H1 (cell line): Measurements from ENCODE around the gene C20orf144. TPM values are rescaled to one million over a fixed set of nuclear protein-coding genes. Genes with fewer than 3 reads are reported as not detected.

Experiments used
- CTCF ChIA-PET: fragments of 300-600 bp; sonication (Branson Sonifier 250); formaldehyde crosslinking; loops from one replicate; lab custom pipeline; 2021; ENCODE audit not compliant: partially characterized antibody; lab: Charles Lee
- POLR2A ChIA-PET: fragments of 300-600 bp; sonication (Branson Sonifier 250); formaldehyde crosslinking; loops from one replicate; lab custom pipeline; 2021; ENCODE audit warnings: inconsistent platforms; ENCODE audit not compliant: partially characterized antibody; lab: Charles Lee
- DNase-seq, 2 experiments: peaks; one replicate each; pipeline versions ENCODE4 v3.0.0 to v3.0.0-alpha.2; 2010 to 2022; ENCODE audit warnings: low spot score in 2 of 2, low read depth in 1 of 2, mixed read lengths in 1 of 2
- FAIRE-seq: peaks from 2 replicates; lab custom pipeline; 2011; peaks lifted over from hg19 to GRCh38; lab: Jason Lieb, UNC
- H2AFZ ChIP-seq: 2 replicates; pipeline ENCODE4 v1.8.1; 2012; ENCODE audit warnings: low read length, inconsistent platforms
- H2AK5ac ChIP-seq: 2 replicates; pipeline ENCODE4 v1.6.1; 2013; ENCODE audit warnings: low read depth, low read length
- H2BK120ac ChIP-seq: replicated peaks from 2 replicates; pipeline ENCODE3; 2013; ENCODE audit warnings: low read depth, low read length, inconsistent platforms
- H2BK12ac ChIP-seq: 2 replicates; pipeline ENCODE4 v1.6.1; 2013; ENCODE audit warnings: low read depth, low read length
- H2BK15ac ChIP-seq: 2 replicates; pipeline ENCODE4 v1.6.1; 2013; ENCODE audit warnings: low read length
- H2BK20ac ChIP-seq: 2 replicates; pipeline ENCODE4 v1.6.1; 2013; ENCODE audit warnings: low read length
- H2BK5ac ChIP-seq: 2 replicates; pipeline ENCODE4 v1.6.1; 2013; ENCODE audit warnings: low read depth, low read length
- H3K14ac ChIP-seq: 2 replicates; pipeline ENCODE4 v1.6.1; 2013; ENCODE audit warnings: inconsistent platforms; ENCODE audit not compliant: insufficient read length
- H3K18ac ChIP-seq: 2 replicates; pipeline ENCODE4 v1.6.1; 2013; ENCODE audit warnings: low read length; ENCODE audit errors: extremely low read depth
- H3K23ac ChIP-seq: 2 replicates; pipeline ENCODE4 v1.6.1; 2013; ENCODE audit warnings: inconsistent platforms; ENCODE audit not compliant: insufficient read length
- H3K23me2 ChIP-seq: 2 replicates; pipeline ENCODE4 v1.6.1; 2013; ENCODE audit warnings: low read depth, low read length
- H3K27ac ChIP-seq: 2 replicates; pipeline ENCODE4 v1.6.1; 2011; ENCODE audit warnings: low read depth, low read length, inconsistent platforms
- H3K27me3 ChIP-seq, 4 experiments: replicated peaks in 1 of 4; 1 replicate in 1 of 4; 2 replicates in 3 of 4; pipeline versions ENCODE4 v1.6.1 to v1.8.1; 2011 to 2013; ENCODE audit warnings: low read length in 3 of 4, mild to moderate bottlenecking in 3 of 4, inconsistent platforms in 2 of 4, mixed read lengths in 2 of 4, moderate library complexity in 1 of 4; ENCODE audit not compliant: control insufficient read depth in 3 of 4, insufficient read depth in 3 of 4; ENCODE audit errors: extremely low read depth in 1 of 4
- H3K36me3 ChIP-seq, 4 experiments: 2 replicates each; pipeline versions ENCODE4 v1.6.1 to v1.8.1; 2011 to 2013; ENCODE audit warnings: mild to moderate bottlenecking in 4 of 4, low read length in 3 of 4, moderate library complexity in 2 of 4, control low read depth in 1 of 4, inconsistent platforms in 1 of 4; ENCODE audit not compliant: insufficient read depth in 4 of 4, control insufficient read depth in 2 of 4
- H3K4ac ChIP-seq: replicated peaks from 2 replicates; pipeline ENCODE3; 2013; ENCODE audit warnings: low read length, low read depth, mixed read lengths, inconsistent platforms; ENCODE audit not compliant: insufficient read length
- H3K4me1 ChIP-seq, 4 experiments: replicated peaks in 1 of 4; 1 replicate in 1 of 4; 2 replicates in 3 of 4; pipeline versions ENCODE4 v1.6.1 to v1.8.1; 2011 to 2013; ENCODE audit warnings: low read length in 3 of 4, inconsistent platforms in 2 of 4, mixed read lengths in 1 of 4; ENCODE audit not compliant: insufficient read depth in 4 of 4, control insufficient read depth in 3 of 4
- H3K4me2 ChIP-seq, 2 experiments: 2 replicates each; pipeline versions ENCODE4 v1.6.1 to v1.8.1; 2011 to 2013; ENCODE audit warnings: low read depth in 2 of 2, low read length in 2 of 2, control low read depth in 1 of 2, inconsistent platforms in 1 of 2, mild to moderate bottlenecking in 1 of 2; ENCODE audit not compliant: insufficient read depth in 1 of 2
- H3K4me3 ChIP-seq, 4 experiments: fragments of 200-600, 300-600 bp in 1 of 4; sonication (generic), shearing (Covaris generic), sonication (Bioruptor Twin) in 1 of 4; 2 replicates each; pipeline versions ENCODE4 v1.5.1 to v1.8.1; 2011 to 2016; ENCODE audit warnings: low read length in 4 of 4, low read depth in 3 of 4, control low read depth in 2 of 4, inconsistent platforms in 2 of 4, mild to moderate bottlenecking in 2 of 4, mixed read lengths in 1 of 4, moderate library complexity in 1 of 4; ENCODE audit not compliant: insufficient read depth in 2 of 4; ENCODE audit errors: extremely low read depth in 1 of 4
- H3K56ac ChIP-seq: replicated peaks from 2 replicates; pipeline ENCODE3; 2013; ENCODE audit warnings: low read depth, mild to moderate bottlenecking, mixed read lengths, low read length, inconsistent platforms; ENCODE audit not compliant: insufficient read length
- H3K79me1 ChIP-seq: 2 replicates; pipeline ENCODE4 v1.6.1; 2013; ENCODE audit warnings: low read depth, low read length, control low read depth
- H3K79me2 ChIP-seq, 2 experiments: 2 replicates each; pipeline versions ENCODE4 v1.6.1 to v1.8.1; 2012 to 2013; ENCODE audit warnings: low read length in 2 of 2, mild to moderate bottlenecking in 2 of 2, inconsistent platforms in 1 of 2; ENCODE audit not compliant: insufficient read depth in 2 of 2, control insufficient read depth in 1 of 2
- H3K9ac ChIP-seq, 4 experiments: replicated peaks in 1 of 4; 1 replicate in 1 of 4; 2 replicates in 3 of 4; pipeline versions ENCODE4 v1.6.1 to v1.8.1; 2011 to 2013; ENCODE audit warnings: low read depth in 3 of 4, low read length in 3 of 4, control low read depth in 2 of 4, mild to moderate bottlenecking in 2 of 4, moderate library complexity in 2 of 4, inconsistent platforms in 1 of 4; ENCODE audit errors: extremely low read depth in 1 of 4
- H3K9me3 ChIP-seq, 2 experiments: 2 replicates each; pipeline versions ENCODE4 v1.6.1 to v1.8.1; 2012 to 2013; ENCODE audit warnings: mild to moderate bottlenecking in 2 of 2, moderate library complexity in 2 of 2, control low read depth in 1 of 2, inconsistent platforms in 1 of 2, low read depth in 1 of 2, low read length in 1 of 2, mixed read lengths in 1 of 2; ENCODE audit not compliant: insufficient read depth in 2 of 2
- H4K20me1 ChIP-seq, 2 experiments: replicated peaks in 1 of 2; 2 replicates each; pipeline versions ENCODE3 to v1.8.1; 2011 to 2013; ENCODE audit warnings: inconsistent platforms in 2 of 2, low read length in 2 of 2, mild to moderate bottlenecking in 1 of 2; ENCODE audit not compliant: insufficient read depth in 2 of 2, control insufficient read depth in 1 of 2
- H4K5ac ChIP-seq: 2 replicates; pipeline ENCODE4 v1.6.1; 2013; ENCODE audit warnings: low read length, low read depth, mixed read lengths, inconsistent platforms; ENCODE audit not compliant: insufficient read length
- H4K8ac ChIP-seq: 2 replicates; pipeline ENCODE4 v1.8.0; 2013; ENCODE audit warnings: mild to moderate bottlenecking, moderate library complexity, low read length, inconsistent platforms; ENCODE audit not compliant: insufficient read depth; ENCODE audit errors: extremely low read depth
- H4K91ac ChIP-seq: replicated peaks from 2 replicates; pipeline ENCODE3; 2013; ENCODE audit warnings: low read length, mixed read lengths, inconsistent platforms; ENCODE audit not compliant: insufficient read length
- CEBPB ChIP-seq: IDR thresholded peaks from 2 replicates; pipeline ENCODE4 v1.6.1; 2012; ENCODE audit warnings: low read depth, low read length
- CHD1 ChIP-seq: IDR thresholded peaks from 2 replicates; pipeline ENCODE4 v1.6.1; 2012; ENCODE audit warnings: low read depth, low read length, improper control_type of control experiment
- CHD2 ChIP-seq: IDR thresholded peaks from 2 replicates; pipeline ENCODE4 v1.6.1; 2012; ENCODE audit warnings: low read length, improper control_type of control experiment
- CTCF ChIP-seq, 3 experiments: IDR thresholded peaks; 1 replicate in 2 of 3; 2 replicates in 1 of 3; pipeline versions ENCODE4 v1.5.1 to v1.6.1; 2011; ENCODE audit warnings: low read length in 3 of 3, mild to moderate bottlenecking in 3 of 3, inconsistent platforms in 2 of 3, low read depth in 1 of 3, moderate library complexity in 1 of 3; ENCODE audit not compliant: insufficient read depth in 1 of 3; ENCODE audit errors: control extremely low read depth in 1 of 3
- GTF2F1 ChIP-seq: IDR thresholded peaks from 2 replicates; pipeline ENCODE4 v1.6.1; 2012; ENCODE audit warnings: low read depth, low read length, improper control_type of control experiment, borderline replicate concordance
- JUN ChIP-seq: IDR thresholded peaks from 2 replicates; pipeline ENCODE4 v1.6.1; 2011; ENCODE audit warnings: low read depth, mild to moderate bottlenecking, improper control_type of control experiment, low read length
- POU5F1 ChIP-seq: IDR thresholded peaks from 2 replicates; pipeline ENCODE4 v1.6.1; 2011; ENCODE audit warnings: low read depth, mild to moderate bottlenecking, low read length, moderate library complexity
- SIX5 ChIP-seq: IDR thresholded peaks from 2 replicates; pipeline ENCODE4 v1.6.1; 2011; ENCODE audit warnings: mild to moderate bottlenecking, low read depth, low read length
- SP1 ChIP-seq: IDR thresholded peaks from 2 replicates; pipeline ENCODE4 v1.6.1; 2011; ENCODE audit warnings: low read depth, low read length
- ZNF274 ChIP-seq: IDR thresholded peaks from 2 replicates; pipeline ENCODE4 v1.7.0; 2012; ENCODE audit warnings: low read length, borderline replicate concordance; ENCODE audit errors: extremely low read depth
- WGBS, 2 experiments: shearing (Covaris generic) in 1 of 2; methylation state at CpG; one replicate each; pipeline versions ENCODE4 v1.1.6 to v1.1.7; 2013 to 2015; ENCODE audit warnings: low lambda C conversion rate in 2 of 2, mixed read lengths in 2 of 2, inconsistent platforms in 1 of 2, low coverage in 1 of 2, missing lambda C conversion rate in 1 of 2; ENCODE audit not compliant: insufficient replicate concordance in 2 of 2, insufficient coverage in 1 of 2, insufficient read length in 1 of 2; ENCODE audit errors: extremely low coverage in 1 of 2, missing lambda C conversion rate in 1 of 2; 5-methylcytosine and 5-hydroxymethylcytosine counted together
- polyA plus RNA-seq, 7 experiments: library from polyadenylated mRNA; depleted of rRNA in 3 of 7; stranded (reverse) in 5 of 7; unstranded in 2 of 7; fragments of >200 nt in 5 of 7; fragments of 200-250 nt in 2 of 7; gene quantifications; 1 replicate in 5 of 7; 2 replicates in 1 of 7; 4 replicates in 1 of 7; pipeline versions ENCODE4 v1.2.1 to v1.2.3, GENCODE V29; 2011 to 2013; ENCODE audit warnings: missing spikeins in 2 of 7, mixed read lengths in 2 of 7
- total RNA-seq: library from RNA; stranded (reverse); fragmentation: NEBNext Ultra II Directional; extraction: Animal tissue kit (Norgen Biotek cat#: 25700); gene quantifications from 2 replicates; pipeline ENCODE4 v1.2.1, GENCODE V29; 2021

C20orf144 gene
- total and polyA plus RNA-seq, 2 of the 8 experiments (the other 6 are each of a cell fraction or from before 2014, with no cell fraction given), result 0.21 to 0.24 TPM

- FAIRE-seq (no peak), DNase-seq (no peak)
- H4K91ac ChIP-seq, result no peak overlapping the region
- no peak overlapping the region for H3K27ac ChIP-seq
- H3K18ac ChIP-seq, result no peak overlapping the region
- H3K9ac ChIP-seq, result no peak overlapping the region; a peak in 1 of 7 replicates
- no peak overlapping the region for H2AFZ ChIP-seq
- peaks cover 0 to 28% (median 14%) of the 10 kb centered on the region in 4 experiments; a peak in 5 of 7 replicates for H3K4me1 ChIP-seq
- no peak overlapping the region for H3K4ac ChIP-seq
- H2BK120ac ChIP-seq, result no peak overlapping the region
- H3K4me3 ChIP-seq, result no peak overlapping the region
- peaks cover 0 to 27% of the 10 kb centered on the region in 2 experiments for H4K20me1 ChIP-seq
- H2BK12ac ChIP-seq, result no peak overlapping the region
- no peak overlapping the region for H4K5ac ChIP-seq
- POLR2A ChIA-PET, result interaction anchor here (0.5 to 17.9 kb wide), 6 partner anchors 4 to 256 kb away, joined by 3 to 245 read pairs (median 4); partner anchors contain the start of genes ACTL10, C20orf144 and NECAB3
- CTCF ChIA-PET, result interaction anchor here (0.6 to 1.7 kb wide), 7 partner anchors 8 to 409 kb away, joined by 3 to 6 read pairs (median 3); no protein-coding TSS in a partner anchor
- no peak overlapping the region for H3K56ac ChIP-seq
- peaks cover 0 to 7% (median 3%) of the 10 kb centered on the region in 4 experiments; a peak in 3 of 7 replicates for H3K27me3 ChIP-seq
- no peaks in the 10 kb centered on the region for H3K79me2 ChIP-seq
- WGBS, 2 experiments, result 94% methylated on average over 8 of the region's 8 CpGs; no CpG with 5 or more reads in 1 of the 2 experiments
- H2AK5ac ChIP-seq, result no peak overlapping the region
- H3K23me2 ChIP-seq, result peaks cover 23% of the 10 kb centered on the region
- H4K8ac ChIP-seq, result peak overlapping the region; percentile 48; the same call in 1 of the 2 replicates
- H3K23ac ChIP-seq, result no peak overlapping the region
- H2BK15ac ChIP-seq, result no peak overlapping the region
- H2BK5ac ChIP-seq, result no peak overlapping the region
- no peaks in the 10 kb centered on the region; the same call in 1 of the 2 replicates for H3K79me1 ChIP-seq
- H2BK20ac ChIP-seq, result no peak overlapping the region
- no peak overlapping the region for H3K4me2 ChIP-seq
- H3K14ac ChIP-seq, result no peak overlapping the region
- peaks cover 0 to 5% of the 10 kb centered on the region in 2 experiments; a peak in 1 of 4 replicates for H3K9me3 ChIP-seq
- peaks cover 4 to 16% (median 12%) of the 10 kb centered on the region in 4 experiments; a peak in 6 of 8 replicates for H3K36me3 ChIP-seq
- TF ChIP-seq CHD2, result no peak
- TF ChIP-seq SP1, result no peak
- no peak for TF ChIP-seq SIX5
- TF ChIP-seq POU5F1, result no peak
- no peak for TF ChIP-seq CTCF (IDR thresholded peaks at IDR 0.05; ENCODE audit: control extremely low read depth in 1 of 3, insufficient read depth in 1 of 3, low read depth in 1 of 3, low read length in 3 of 3)
- TF ChIP-seq GTF2F1, result no peak
- TF ChIP-seq CHD1, result no peak
- no peak for TF ChIP-seq JUN
- no peak for TF ChIP-seq CEBPB
- no peak for TF ChIP-seq ZNF274
Observed at GRCh38 chr20:33671573-33672288, 9.6 kb downstream of the C20orf144 start.
